Thyroid gland (tissue), 4 donors: ENCODE data around the gene DCAF8L2.
"Not testable (repeated sequence)": the region's sequence is repeated elsewhere in the genome, so short reads cannot be mapped to it uniquely, and the experiment has no call there.

Experiments used
- POLR2A ChIP-seq, 2 donors: fragments of 450-650 bp; IDR thresholded peaks; one replicate each; pipeline ENCODE4 v1.6.1; 2017; ENCODE audit warnings: antibody characterized with exemption in 2 of 2, mild to moderate bottlenecking in 2 of 2, moderate library complexity in 1 of 2
- TF ChIP-seq, protein P1 (sequence below), 6 experiments: fragments of 200-600 bp in 3 of 6; fragments of 450-650 bp in 3 of 6; sonication (generic) in 3 of 6; IDR thresholded peaks; one replicate each; pipeline ENCODE4 v1.5.1; 2016 to 2019; ENCODE audit warnings: antibody characterized with exemption in 6 of 6, mild to moderate bottlenecking in 2 of 6, inconsistent platforms in 1 of 6, moderate library complexity in 1 of 6

DNA sequence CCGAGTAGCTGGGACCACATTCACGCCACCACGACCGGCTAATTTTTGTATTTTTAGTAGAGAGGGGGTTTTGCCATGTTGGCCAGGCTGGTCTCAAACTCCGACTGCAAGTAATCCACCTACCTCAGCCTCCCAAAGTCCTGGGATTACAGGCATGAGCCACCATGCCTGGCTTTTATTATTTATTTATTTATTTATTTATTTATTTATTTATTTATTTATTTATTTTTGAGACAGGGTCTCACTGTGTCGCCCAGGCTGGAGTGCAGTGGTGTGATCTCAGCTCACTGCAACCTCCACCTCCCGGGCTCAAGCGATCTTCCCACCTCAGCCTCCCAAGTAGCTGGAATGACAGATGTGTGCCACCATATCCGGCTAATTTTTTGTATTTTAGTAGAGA lies 153.4 kb downstream of the DCAF8L2 start:
- TF ChIP-seq, protein P1, sequence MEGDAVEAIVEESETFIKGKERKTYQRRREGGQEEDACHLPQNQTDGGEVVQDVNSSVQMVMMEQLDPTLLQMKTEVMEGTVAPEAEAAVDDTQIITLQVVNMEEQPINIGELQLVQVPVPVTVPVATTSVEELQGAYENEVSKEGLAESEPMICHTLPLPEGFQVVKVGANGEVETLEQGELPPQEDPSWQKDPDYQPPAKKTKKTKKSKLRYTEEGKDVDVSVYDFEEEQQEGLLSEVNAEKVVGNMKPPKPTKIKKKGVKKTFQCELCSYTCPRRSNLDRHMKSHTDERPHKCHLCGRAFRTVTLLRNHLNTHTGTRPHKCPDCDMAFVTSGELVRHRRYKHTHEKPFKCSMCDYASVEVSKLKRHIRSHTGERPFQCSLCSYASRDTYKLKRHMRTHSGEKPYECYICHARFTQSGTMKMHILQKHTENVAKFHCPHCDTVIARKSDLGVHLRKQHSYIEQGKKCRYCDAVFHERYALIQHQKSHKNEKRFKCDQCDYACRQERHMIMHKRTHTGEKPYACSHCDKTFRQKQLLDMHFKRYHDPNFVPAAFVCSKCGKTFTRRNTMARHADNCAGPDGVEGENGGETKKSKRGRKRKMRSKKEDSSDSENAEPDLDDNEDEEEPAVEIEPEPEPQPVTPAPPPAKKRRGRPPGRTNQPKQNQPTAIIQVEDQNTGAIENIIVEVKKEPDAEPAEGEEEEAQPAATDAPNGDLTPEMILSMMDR (IDR thresholded peaks at IDR 0.05), result not testable (repeated sequence)
- TF ChIP-seq POLR2A (IDR thresholded peaks at IDR 0.05), result not testable (repeated sequence)
